Peyer's patch (tissue), 4 donors: ENCODE measurements around the gene RAMP3.

Experiments used
- POLR2A ChIP-seq, 2 donors: fragments of 450-650 bp; IDR thresholded peaks; one replicate each; pipeline ENCODE4 v1.5.1; 2017; ENCODE audit warnings: antibody characterized with exemption in 2 of 2, mild to moderate bottlenecking in 2 of 2, moderate library complexity in 2 of 2
- TF ChIP-seq, protein P1 (sequence below), 6 experiments: fragments of 450-650 bp in 4 of 6; fragments of 200-600 bp in 2 of 6; sonication (generic) in 1 of 6; IDR thresholded peaks; one replicate each; pipeline ENCODE4 v1.5.1; 2017 to 2019; ENCODE audit warnings: antibody characterized with exemption in 6 of 6, mild to moderate bottlenecking in 3 of 6, moderate library complexity in 1 of 6

DNA sequence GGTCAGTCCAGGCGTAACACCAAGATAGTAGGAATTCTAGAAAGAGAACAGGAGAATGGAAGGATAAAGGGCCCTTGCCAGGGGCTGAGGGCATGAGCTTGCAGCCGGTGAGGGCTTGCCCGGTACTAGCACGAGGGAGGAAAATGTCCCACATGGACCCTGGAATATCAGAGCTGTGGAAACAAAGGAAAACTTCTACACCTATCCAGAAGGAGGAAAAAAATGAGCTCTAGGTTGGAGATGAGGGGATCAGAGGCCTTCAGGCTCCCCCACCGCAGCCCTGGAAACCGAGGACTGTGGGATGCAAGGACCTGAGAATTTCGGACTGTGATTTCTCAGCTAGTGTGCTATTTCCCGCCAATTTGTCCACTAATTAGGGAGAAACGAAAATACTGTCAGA, 22.1 kb downstream of the RAMP3 start:
- TF ChIP-seq, protein P1, sequence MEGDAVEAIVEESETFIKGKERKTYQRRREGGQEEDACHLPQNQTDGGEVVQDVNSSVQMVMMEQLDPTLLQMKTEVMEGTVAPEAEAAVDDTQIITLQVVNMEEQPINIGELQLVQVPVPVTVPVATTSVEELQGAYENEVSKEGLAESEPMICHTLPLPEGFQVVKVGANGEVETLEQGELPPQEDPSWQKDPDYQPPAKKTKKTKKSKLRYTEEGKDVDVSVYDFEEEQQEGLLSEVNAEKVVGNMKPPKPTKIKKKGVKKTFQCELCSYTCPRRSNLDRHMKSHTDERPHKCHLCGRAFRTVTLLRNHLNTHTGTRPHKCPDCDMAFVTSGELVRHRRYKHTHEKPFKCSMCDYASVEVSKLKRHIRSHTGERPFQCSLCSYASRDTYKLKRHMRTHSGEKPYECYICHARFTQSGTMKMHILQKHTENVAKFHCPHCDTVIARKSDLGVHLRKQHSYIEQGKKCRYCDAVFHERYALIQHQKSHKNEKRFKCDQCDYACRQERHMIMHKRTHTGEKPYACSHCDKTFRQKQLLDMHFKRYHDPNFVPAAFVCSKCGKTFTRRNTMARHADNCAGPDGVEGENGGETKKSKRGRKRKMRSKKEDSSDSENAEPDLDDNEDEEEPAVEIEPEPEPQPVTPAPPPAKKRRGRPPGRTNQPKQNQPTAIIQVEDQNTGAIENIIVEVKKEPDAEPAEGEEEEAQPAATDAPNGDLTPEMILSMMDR (IDR thresholded peaks at IDR 0.05), result no peak
- no peak for TF ChIP-seq POLR2A (IDR thresholded peaks at IDR 0.05)
